Activated CD4-positive, alpha-beta T cell treated with anti-CD3 and anti-CD28 coated beads, Interleukin-10, Interleukin-2, amounts not matched to agents 100 ng/mL and 50 ng/mL, durations not matched to agents 16 hours and 8 hours (primary cell): ENCODE data around the gene SLC22A23.
A peak's percentile ranks its signal among the peaks of the same experiment; 100 is the strongest.

Experiments
- DNase-seq: peaks from one replicate; pipeline ENCODE4 v3.0.0-alpha.2; 2020

Gene SLC22A23

GRCh38 chr6:3421791-3422434 is 34.9 kb downstream of the SLC22A23 start:
- no peak for DNase-seq

- DNase-seq, result no peak
These were observed 35.7 kb downstream of the SLC22A23 start for GRCh38 chr6:3421143-3421542.

- DNase-seq, result no peak
These were observed 37.1 kb downstream of the SLC22A23 start for GRCh38 chr6:3419624-3420272.

GRCh38 chr6:3418496-3419060 is 38.3 kb downstream of the SLC22A23 start:
- DNase-seq, result no peak

- no peak for DNase-seq
These were observed 39.4 kb downstream of the SLC22A23 start for GRCh38 chr6:3417473-3417872.

- no peak for DNase-seq
These were observed 41.4 kb downstream of the SLC22A23 start for GRCh38 chr6:3415490-3415889.

GRCh38 chr6:3415082-3415453 is 41.8 kb downstream of the SLC22A23 start:
- no peak for DNase-seq

GRCh38 chr6:3414327-3415081 is 42.3 kb downstream of the SLC22A23 start:
- DNase-seq, result peak; percentile 52

GRCh38 chr6:3413592-3413991 is 43.3 kb downstream of the SLC22A23 start:
- DNase-seq, result no peak

GRCh38 chr6:3412779-3413500 is 43.9 kb downstream of the SLC22A23 start:
- DNase-seq, result no peak

GRCh38 chr6:3411967-3412778 is 44.7 kb downstream of the SLC22A23 start:
- no peak for DNase-seq

- peak; percentile 60 for DNase-seq
These were observed 46.2 kb downstream of the SLC22A23 start for GRCh38 chr6:3410385-3411360.

GRCh38 chr6:3409699-3410384 is 47.0 kb downstream of the SLC22A23 start:
- no peak for DNase-seq

- no peak for DNase-seq
These were observed 48.2 kb downstream of the SLC22A23 start for GRCh38 chr6:3408665-3409064.

- DNase-seq, result no peak
These were observed 49.0 kb downstream of the SLC22A23 start for GRCh38 chr6:3407840-3408239.

- no peak for DNase-seq
These were observed 49.7 kb downstream of the SLC22A23 start for GRCh38 chr6:3406891-3407809.

GRCh38 chr6:3406362-3406821 is 50.5 kb downstream of the SLC22A23 start:
- no peak for DNase-seq

GRCh38 chr6:3405679-3406078 is 51.2 kb downstream of the SLC22A23 start:
- no peak for DNase-seq

- DNase-seq, result no peak
These were observed 51.7 kb downstream of the SLC22A23 start for GRCh38 chr6:3405182-3405518.
